Body of pancreas (tissue), 4 donors: Measurements from ENCODE around the gene LRFN2. TPM values are rescaled to one million over a fixed set of nuclear protein-coding genes. Genes with fewer than 3 reads are reported as not detected.

Experiments used
- ATAC-seq: fragments of 150-250 bp; one replicate; pipeline ENCODE4 v1.9.1; 2016
- DNase-seq, 4 donors: peaks; one replicate each; pipeline ENCODE4 v3.0.0-alpha.2; 2019
- H3K27ac ChIP-seq, 4 donors: fragments of 200-600 bp; sonication (generic); 1 replicate in 3 of 4; 2 replicates in 1 of 4; pipeline versions ENCODE4 v1.5.1 to v1.6.1; 2016 to 2019; ENCODE audit warnings: mild to moderate bottlenecking in 1 of 4, mixed read lengths in 1 of 4, moderate library complexity in 1 of 4
- H3K27me3 ChIP-seq, 2 donors: fragments of 200-600 bp; sonication (generic); one replicate each; pipeline ENCODE4 v1.6.0; 2016; ENCODE audit warnings: mild to moderate bottlenecking in 1 of 2
- H3K36me3 ChIP-seq, 2 donors: fragments of 200-600 bp; sonication (generic); replicated peaks in 1 of 2; 2 replicates each; pipeline ENCODE4 v1.5.1; 2016; ENCODE audit warnings: low read depth in 2 of 2; ENCODE audit not compliant: insufficient read depth in 1 of 2
- H3K4me1 ChIP-seq: fragments of 200-600 bp; sonication (generic); one replicate; pipeline ENCODE4 v1.6.0; 2016
- H3K4me3 ChIP-seq, 2 donors: fragments of 200-600 bp; sonication (generic); 1 replicate in 1 of 2; 2 replicates in 1 of 2; pipeline ENCODE4 v1.5.1; 2016 to 2019
- H3K9me3 ChIP-seq, 3 donors: fragments of 200-600 bp; sonication (generic); 1 replicate in 2 of 3; 2 replicates in 1 of 3; pipeline ENCODE4 v1.5.1; 2016
- CTCF ChIP-seq, 7 experiments: fragments of 450-650 bp in 4 of 7; fragments of 200-600 bp in 3 of 7; sonication (generic) in 3 of 7; IDR thresholded peaks; one replicate each; pipeline ENCODE4 v1.5.1; 2016 to 2019; ENCODE audit warnings: antibody characterized with exemption in 7 of 7
- POLR2A ChIP-seq, 3 donors: fragments of 450-650 bp; IDR thresholded peaks; one replicate each; pipeline ENCODE4 v1.6.1; 2016; ENCODE audit warnings: antibody characterized with exemption in 3 of 3, mild to moderate bottlenecking in 2 of 3
- WGBS, 2 donors: methylation state at CpG; one replicate each; pipeline ENCODE4 v1.1.5; 2017; 5-methylcytosine and 5-hydroxymethylcytosine counted together
- intact Hi-C: fragments of 100-400 bp; cut with DNase I; formaldehyde crosslinking; loops from one replicate; pipeline ENCODE4 v1.15.1; 2023
- total RNA-seq, 2 donors: library from RNA; depleted of rRNA; stranded (reverse); fragments of >200 nt; gene quantifications; one replicate each; pipeline ENCODE4 v1.1.0, GENCODE V29; 2016

The LRFN2 gene
- total RNA-seq, 2 donors from 2014 or later = 0.33 TPM; not detected in 1

GRCh38 chr6:40440053-40440452 is 147.1 kb downstream of the LRFN2 start:
- TF ChIP-seq CTCF (IDR thresholded peaks at IDR 0.05) = no peak
- TF ChIP-seq POLR2A (IDR thresholded peaks at IDR 0.05) = no peak
- DNase-seq (no peak), ATAC-seq (no peak)
- no peaks in the 10 kb centered on the region for H3K9me3 ChIP-seq
- intact Hi-C loops = no loop called here
- no peaks in the 10 kb centered on the region for H3K27me3 ChIP-seq
- H3K4me3 ChIP-seq = no peak overlapping the region
- H3K4me1 ChIP-seq = no peaks in the 10 kb centered on the region
- no peak overlapping the region for H3K27ac ChIP-seq
- H3K36me3 ChIP-seq = no peaks in the 10 kb centered on the region
- WGBS, 2 donors = 47 to 61% methylated on average over 6 of the region's 6 CpGs

GRCh38 chr6:40439026-40439800 is 148.0 kb downstream of the LRFN2 start:
- H3K4me3 ChIP-seq = no peak overlapping the region
- WGBS, 2 donors = 87% methylated on average over 7 of the region's 7 CpGs
- DNase-seq (no peak), ATAC-seq (no peak)
- H3K9me3 ChIP-seq = no peaks in the 10 kb centered on the region
- no peak overlapping the region for H3K27ac ChIP-seq
- H3K36me3 ChIP-seq = no peaks in the 10 kb centered on the region
- TF ChIP-seq CTCF (IDR thresholded peaks at IDR 0.05) (no peak), POLR2A (IDR thresholded peaks at IDR 0.05) (no peak)
- intact Hi-C loops = no loop called here
- H3K27me3 ChIP-seq = no peaks in the 10 kb centered on the region
- no peaks in the 10 kb centered on the region for H3K4me1 ChIP-seq

GRCh38 chr6:40438246-40438887 is 148.8 kb downstream of the LRFN2 start:
- intact Hi-C loops = no loop called here
- Histone ChIP-seq H3K36me3 (no peaks in the 10 kb centered on the region), H3K4me3 (no peak overlapping the region), H3K9me3 (no peaks in the 10 kb centered on the region), H3K27ac (no peak overlapping the region), H3K4me1 (no peaks in the 10 kb centered on the region), H3K27me3 (no peaks in the 10 kb centered on the region)
- 65 to 73% methylated on average over 6 of the region's 6 CpGs for WGBS, 2 donors
- TF ChIP-seq POLR2A (IDR thresholded peaks at IDR 0.05) (no peak), CTCF (IDR thresholded peaks at IDR 0.05) (no peak)
- no peak for DNase-seq
- ATAC-seq = no peak

GRCh38 chr6:40437631-40438030 is 149.5 kb downstream of the LRFN2 start:
- DNase-seq (no peak), ATAC-seq (no peak)
- intact Hi-C loops = no loop called here
- no peaks in the 10 kb centered on the region for H3K4me1 ChIP-seq
- H3K9me3 ChIP-seq = no peaks in the 10 kb centered on the region
- H3K27ac ChIP-seq = no peak overlapping the region
- H3K4me3 ChIP-seq = no peak overlapping the region
- TF ChIP-seq POLR2A (IDR thresholded peaks at IDR 0.05) (no peak), CTCF (IDR thresholded peaks at IDR 0.05) (no peak)
- 88 to 93% methylated on average over 2 of the region's 2 CpGs for WGBS, 2 donors
- H3K27me3 ChIP-seq = no peaks in the 10 kb centered on the region
- H3K36me3 ChIP-seq = no peaks in the 10 kb centered on the region
